Measurements from ENCODE around the gene GOLGA6L10.
"Not testable (repeated sequence)": the region's sequence is repeated elsewhere in the genome, so short reads cannot be mapped to it uniquely, and the experiment has no call there.

The GOLGA6L10 gene

GRCh38 chr15:82349375-82349774 is at the start of gene GOLGA6L10:
GOLGA6L10 (minus strand) TSS chr15:82349475; CDS start chr15:82349375, 100 bp downstream.
- DNase-seq (ENCODE audit: low read depth) = not testable (repeated sequence)

DNA sequence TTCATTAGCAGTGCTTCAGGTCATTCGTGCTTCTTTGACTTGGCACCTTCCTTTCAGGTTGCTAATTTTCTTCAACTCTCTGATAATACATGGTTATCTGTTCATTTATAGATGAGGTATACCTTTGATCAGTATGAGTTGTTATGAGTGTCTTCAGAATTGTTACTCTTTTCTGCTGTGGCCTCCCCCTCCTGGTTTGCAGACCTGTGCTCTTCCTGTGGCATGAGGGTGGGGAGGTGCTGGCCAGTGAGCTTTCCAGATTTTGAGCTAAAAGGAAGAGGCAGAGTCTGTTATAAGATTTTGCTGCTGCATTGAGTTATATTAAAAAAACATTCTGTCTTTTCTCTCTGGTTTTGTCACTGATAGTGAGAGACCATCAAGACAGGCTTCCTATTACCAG is 49.5 kb upstream of the GOLGA6L10 start:
- DNase-seq (ENCODE audit: low read depth) = no peak

GRCh38 chr15:82397817-82398216 is 48.5 kb upstream of the GOLGA6L10 start:
- no peak for DNase-seq (ENCODE audit: low read depth)

- peak; percentile 9 for DNase-seq (ENCODE audit: low read depth)
Observed at GRCh38 chr15:82395788-82396187, 46.5 kb upstream of the GOLGA6L10 start.

DNA sequence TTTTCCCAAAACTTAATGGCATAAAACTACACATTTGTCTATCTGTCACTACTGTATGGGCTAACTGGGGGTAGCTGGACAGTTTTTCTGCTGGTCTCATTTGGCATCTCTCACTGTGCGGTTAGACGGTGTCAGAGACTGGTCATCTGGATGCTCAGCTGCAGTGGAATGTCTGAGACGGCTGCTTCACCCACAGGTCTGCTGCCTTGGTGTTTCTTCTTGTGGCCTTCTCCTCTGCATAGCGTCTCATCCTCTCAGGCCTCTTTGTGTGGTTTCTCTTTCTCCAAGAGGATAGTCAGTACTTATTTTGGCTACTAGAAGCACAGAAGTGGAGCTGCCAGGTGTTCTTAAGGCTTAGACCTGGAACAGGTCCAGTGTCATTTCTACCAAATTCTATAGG is 44.4 kb upstream of the GOLGA6L10 start:
- no peak for DNase-seq (ENCODE audit: low read depth)

DNA sequence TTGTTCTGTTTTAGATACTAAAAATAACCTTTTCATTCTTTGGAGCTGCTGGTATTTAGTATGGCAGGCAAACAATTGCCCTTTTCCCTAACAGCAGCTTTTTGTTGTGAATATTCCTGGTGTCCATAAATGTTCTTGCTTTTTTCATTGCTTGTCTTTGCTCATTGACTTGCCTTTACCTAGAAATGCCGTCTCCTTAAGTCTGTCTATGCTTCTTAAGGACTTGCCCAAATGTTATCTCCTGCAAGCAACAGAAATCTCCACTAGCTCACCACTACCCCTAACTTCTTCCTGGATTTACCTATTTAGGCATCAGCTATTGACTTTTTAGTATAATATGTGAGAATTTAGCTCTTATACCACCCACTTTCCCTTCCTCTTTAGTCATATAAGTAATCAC is 42.8 kb upstream of the GOLGA6L10 start:
- not testable (repeated sequence) for DNase-seq (ENCODE audit: low read depth)

- not testable (repeated sequence) for DNase-seq (ENCODE audit: low read depth)
Observed at GRCh38 chr15:82390152-82390551, 40.9 kb upstream of the GOLGA6L10 start.

- DNase-seq (ENCODE audit: low read depth) = not testable (repeated sequence)
Observed at GRCh38 chr15:82387209-82387608, 37.9 kb upstream of the GOLGA6L10 start.

DNA sequence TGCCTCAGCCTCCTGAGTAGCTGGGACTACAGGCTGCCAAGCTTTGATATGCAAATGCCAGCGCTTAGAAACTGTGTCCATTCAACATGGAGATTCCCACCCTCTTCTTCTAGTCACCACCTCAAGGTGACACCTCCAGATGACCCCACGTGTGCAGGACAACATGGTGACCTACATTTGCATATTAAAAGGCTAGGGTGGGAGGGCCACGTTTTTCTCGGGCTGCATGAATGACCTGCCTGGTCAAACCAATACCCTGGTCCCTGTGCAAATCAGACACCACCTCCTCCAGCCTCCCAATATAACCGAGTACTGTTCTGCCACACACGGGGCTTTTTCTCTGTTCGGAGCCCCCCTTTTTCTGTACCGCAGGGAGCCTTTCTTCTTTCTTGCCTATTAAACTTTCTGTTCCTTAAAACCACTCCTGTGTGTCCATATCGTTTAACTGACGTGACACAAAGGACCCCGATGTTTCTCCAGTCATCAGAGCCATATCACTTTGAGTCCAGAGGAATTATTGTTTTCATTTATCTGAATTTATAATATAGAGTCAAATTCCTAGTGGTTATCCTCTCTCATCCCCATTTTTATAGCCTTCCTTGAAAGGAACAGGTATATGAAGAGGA is 32.2 kb upstream of the GOLGA6L10 start:
- not testable (repeated sequence) for DNase-seq (ENCODE audit: low read depth)

DNA sequence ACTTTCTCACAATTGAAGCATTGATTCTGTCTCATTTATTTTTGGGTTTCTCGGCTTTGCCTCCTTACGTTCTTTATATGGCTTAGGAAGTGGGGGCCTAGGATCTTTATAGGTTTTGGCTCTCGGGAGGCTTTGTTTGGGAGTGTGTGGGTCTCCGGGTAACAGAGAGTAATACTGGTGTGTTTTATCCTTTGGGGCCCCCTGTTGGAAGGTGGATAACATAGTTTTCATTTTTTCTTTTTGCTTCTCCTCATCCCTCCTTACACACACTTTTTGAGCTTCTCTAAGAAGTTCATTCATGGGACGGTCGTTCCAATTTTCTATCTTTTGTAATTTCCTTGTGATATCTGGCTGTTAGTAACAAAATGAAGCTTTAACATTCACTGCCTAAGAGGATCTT is 30.3 kb upstream of the GOLGA6L10 start:
- DNase-seq (ENCODE audit: low read depth) = not testable (repeated sequence)

DNA sequence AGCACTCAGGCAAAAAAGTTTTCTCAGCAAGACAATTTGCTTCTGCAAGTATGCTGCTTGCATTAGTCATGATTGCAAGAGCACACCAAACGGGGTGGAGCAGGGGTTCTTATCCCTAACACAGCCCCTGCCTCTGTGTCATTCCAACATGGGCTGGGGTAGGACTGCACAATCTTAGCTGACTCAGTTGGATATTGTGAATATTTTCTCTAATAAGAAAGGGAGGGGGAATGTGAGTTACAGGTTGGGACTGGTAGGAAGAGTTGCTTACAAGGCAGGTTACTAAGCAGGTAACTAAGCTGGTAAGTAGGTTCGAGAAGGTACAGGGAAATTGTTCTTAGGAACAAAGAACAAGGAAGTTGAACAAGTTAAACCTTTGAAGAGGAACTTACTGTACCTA is 24.4 kb upstream of the GOLGA6L10 start:
- DNase-seq (ENCODE audit: low read depth) = not testable (repeated sequence)

DNA sequence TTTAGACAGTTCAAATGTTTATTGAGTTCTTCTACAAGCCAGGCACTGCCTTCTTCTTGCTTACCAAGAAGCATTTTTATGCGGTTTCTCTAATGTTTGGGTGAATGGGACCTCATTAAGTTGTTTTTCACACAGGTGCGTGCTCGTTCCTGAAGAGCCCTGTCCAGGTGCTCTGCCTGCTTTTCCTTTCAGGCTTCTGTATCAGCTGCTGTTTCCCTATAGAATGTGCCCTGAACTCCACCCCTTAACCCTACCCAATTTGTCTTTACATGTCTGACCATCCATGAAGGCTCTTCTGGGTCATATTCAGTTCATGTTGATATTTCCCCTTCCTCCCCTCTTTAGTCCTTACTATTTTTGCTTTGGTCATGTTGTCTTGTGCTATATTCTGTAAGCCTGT is 22.4 kb upstream of the GOLGA6L10 start:
- DNase-seq (ENCODE audit: low read depth) = no peak

DNA sequence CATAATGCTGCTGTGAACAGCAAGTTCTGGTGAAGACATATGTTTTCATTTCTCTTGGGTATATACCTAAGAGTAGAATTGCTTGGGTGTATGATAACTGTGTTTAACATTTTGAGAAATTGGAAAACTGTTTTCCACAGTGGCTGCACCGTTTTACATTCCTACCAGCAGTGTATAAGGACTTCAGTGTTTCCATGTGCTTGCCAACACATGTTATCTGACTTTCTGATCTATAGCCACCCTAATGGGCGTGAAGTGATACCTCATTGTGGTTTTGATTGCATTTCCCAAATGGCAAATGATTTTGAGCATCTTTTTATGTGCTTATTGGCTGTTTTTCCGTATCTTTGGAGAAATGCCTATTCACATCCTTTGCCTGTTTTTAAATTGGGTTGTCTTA is 18.5 kb upstream of the GOLGA6L10 start:
- not testable (repeated sequence) for DNase-seq (ENCODE audit: low read depth)

DNA sequence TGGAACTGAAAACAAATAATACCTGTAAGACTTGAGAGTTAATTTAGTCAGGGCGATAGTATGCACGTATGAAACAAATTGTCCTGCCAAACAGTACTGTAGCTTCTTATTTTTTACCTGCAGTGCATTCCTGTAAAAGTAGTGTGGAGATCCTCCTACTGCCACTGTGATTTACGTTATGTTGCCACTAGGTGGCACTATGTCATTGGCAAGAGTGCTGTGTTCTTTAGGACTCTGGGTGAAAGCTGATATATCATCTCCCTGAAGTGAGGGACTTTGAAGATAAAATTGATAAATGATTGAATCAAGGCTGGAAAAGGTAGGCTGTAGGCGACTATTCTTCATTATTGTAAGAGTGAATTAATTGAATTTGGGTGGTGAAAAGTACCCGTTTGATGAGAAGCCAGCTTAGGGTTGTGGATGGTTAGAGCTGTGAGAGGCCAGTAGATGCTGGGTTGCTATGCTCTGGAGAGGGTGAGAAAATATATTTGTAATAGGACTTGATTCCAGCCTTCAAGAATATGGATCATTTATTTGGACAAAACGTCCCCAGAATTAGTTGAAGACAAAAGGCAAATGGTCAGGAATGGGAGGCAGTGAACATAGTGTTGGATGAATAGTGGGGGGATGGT is 16.5 kb upstream of the GOLGA6L10 start:
- DNase-seq (ENCODE audit: low read depth) = not testable (repeated sequence)

GRCh38 chr15:82364548-82364947 is 15.3 kb upstream of the GOLGA6L10 start:
- DNase-seq (ENCODE audit: low read depth) = not testable (repeated sequence)

- not testable (repeated sequence) for DNase-seq (ENCODE audit: low read depth)
Observed at GRCh38 chr15:82362790-82363189, 13.5 kb upstream of the GOLGA6L10 start.

- DNase-seq (ENCODE audit: low read depth) = not testable (repeated sequence)
Observed at GRCh38 chr15:82360618-82361017, 11.3 kb upstream of the GOLGA6L10 start.

DNA sequence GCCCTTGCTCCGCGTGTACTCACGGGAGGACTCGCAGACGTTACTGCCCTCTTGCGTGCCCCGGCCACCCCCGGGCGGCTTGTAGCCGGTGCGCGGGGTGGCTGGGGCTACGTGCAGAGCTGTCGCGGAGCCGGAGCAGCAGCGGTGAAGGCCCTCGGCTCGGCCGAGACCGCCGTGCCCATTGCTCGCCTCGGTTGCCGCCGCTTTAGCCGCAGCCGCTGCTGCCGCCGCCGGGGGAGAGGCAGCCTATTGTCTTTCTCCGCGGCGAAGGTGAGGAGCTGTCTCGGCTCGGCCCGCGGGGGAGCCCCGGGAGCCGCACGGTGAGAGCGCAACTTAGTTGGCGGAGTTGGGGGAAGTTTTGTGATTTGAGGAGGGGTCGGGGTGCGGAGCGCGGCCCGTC is 5.8 kb upstream of the GOLGA6L10 start:
- not testable (repeated sequence) for DNase-seq (ENCODE audit: low read depth)

DNA sequence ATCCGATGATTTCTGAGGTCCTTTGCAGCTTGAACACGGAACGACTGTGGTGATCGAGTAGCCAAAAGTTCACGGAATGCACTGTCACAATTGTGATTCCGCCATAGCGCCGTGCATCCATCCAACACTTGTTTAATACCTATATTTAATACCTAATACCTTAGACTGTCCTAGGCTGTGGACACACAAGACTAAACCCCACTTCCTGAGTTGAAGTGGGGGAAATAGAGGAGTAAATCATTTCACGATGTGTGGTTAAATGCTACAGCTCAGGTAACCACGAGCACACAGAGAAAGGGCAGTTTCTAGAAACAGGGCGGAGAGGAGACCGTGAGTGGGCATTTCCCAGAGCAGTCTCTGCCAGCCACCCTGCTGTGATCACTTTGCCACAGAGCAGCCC is 5.3 kb upstream of the GOLGA6L10 start:
- not testable (repeated sequence) for DNase-seq (ENCODE audit: low read depth)

DNA sequence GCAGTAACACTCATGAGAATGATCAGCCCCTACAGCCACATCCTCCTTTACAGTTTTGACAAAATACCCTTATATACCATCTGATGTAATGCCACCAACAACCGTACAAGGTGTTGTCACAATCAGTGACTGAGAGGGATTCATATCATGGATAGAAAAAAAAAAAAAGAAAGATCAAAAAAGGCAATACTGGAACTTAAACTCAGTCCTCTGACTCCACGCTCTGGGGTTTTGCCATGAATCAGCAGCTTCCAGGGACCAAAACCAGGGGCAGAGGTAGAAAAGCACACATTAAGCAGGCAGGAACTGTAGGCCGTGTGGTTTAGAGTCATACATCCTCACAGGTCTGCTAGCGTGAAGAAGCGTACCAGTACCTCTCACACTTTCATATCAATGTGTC is 1.6 kb downstream of the GOLGA6L10 start:
- not testable (repeated sequence) for DNase-seq (ENCODE audit: low read depth)

DNA sequence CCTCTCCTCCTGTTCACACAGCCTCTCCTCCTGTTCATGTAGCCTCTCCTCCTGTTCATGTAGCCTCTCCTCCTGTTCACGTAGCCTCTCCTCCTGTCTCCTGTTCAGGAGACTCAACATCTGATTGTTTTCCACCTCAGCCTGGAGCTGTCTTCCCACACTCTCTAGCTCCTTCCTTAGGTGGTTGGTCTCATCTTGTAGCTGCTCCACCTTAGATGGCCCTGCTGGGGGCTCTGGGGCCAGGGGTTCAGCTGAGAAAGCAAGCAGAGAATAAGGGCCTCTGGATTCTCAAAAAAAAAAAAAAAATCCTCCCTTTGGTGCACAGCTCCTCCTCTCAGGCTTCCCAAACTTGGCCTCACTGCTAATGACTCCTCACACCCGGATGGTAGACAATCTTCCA is 4.1 kb downstream of the GOLGA6L10 start:
- not testable (repeated sequence) for DNase-seq (ENCODE audit: low read depth)

- DNase-seq (ENCODE audit: low read depth) = not testable (repeated sequence)
Observed at GRCh38 chr15:82344421-82344820, 4.9 kb downstream of the GOLGA6L10 start.

GRCh38 chr15:82343851-82344250 is 5.4 kb downstream of the GOLGA6L10 start:
- not testable (repeated sequence) for DNase-seq (ENCODE audit: low read depth)
